ENCODE measurements around the gene ANKRD36.
A peak's percentile ranks its signal among the peaks of the same experiment; 100 is the strongest.
"Not testable (repeated sequence)": the region's sequence is repeated elsewhere in the genome, so short reads cannot be mapped to it uniquely, and the experiment has no call there.

ANKRD36 gene

DNA sequence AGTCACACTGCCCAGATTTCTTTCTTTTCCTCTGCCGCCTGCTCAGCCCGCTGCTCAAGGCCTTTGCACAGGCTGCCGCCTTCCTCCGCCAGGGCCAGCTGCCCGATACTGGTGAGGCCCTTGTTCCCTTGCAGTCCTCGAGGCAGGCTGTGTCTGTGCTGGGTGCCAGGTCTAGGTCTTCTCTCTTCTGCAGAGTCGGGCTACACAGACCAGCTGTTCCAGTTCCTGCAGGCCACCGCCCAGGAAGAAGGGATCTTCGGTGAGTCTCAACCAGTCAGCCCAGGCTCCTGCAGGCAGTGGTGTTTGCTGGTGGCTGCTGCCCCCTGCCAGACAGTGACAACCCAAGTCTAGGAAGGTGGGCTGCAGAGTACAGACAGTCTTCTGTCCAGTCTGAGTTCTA, 30.7 kb upstream of the ANKRD36 start:
- 56% methylated on average over 4 of the region's 9 CpGs for WGBS

DNA sequence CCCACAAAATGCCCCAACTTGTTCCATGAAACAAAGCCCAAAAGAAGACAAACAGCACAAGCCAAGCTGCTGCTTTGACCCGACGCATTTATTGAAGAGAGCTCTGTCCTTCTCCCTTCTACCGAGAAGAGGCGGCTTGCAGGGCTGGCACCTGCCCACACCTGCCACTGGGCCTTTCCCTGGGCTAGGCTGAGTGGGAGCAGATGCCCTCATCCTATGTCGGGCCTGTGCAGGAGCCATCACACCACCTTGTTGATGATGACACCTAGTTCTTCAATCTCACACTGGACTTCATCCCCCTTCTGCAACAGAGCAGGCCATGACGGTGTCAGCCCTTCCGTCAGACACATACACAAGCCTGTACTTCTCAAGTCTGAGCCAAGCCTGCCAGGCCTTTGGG, 29.4 kb upstream of the ANKRD36 start:
- H4K91ac ChIP-seq (ENCODE audit: low read length); H3K79me1 ChIP-seq (replicated peaks; ENCODE audit: low read length, poor library complexity, severe bottlenecking); H2AK5ac ChIP-seq (ENCODE audit: low read length, severe bottlenecking); H3K36me3 ChIP-seq (ENCODE audit: control insufficient read depth in 1 of 2, insufficient read depth in 2 of 2, low read depth in 1 of 2, low read length in 2 of 2); H3K23ac ChIP-seq (ENCODE audit: low read length in 2 of 2); H4K8ac ChIP-seq (ENCODE audit: low read length); H3K9ac ChIP-seq (ENCODE audit: low read length); H2BK15ac ChIP-seq (ENCODE audit: low read depth, poor library complexity, severe bottlenecking); H2BK5ac ChIP-seq (ENCODE audit: low read depth, low read length, poor library complexity, severe bottlenecking); H3K18ac ChIP-seq (ENCODE audit: low read depth in 1 of 2, low read length in 2 of 2); H3K4me1 ChIP-seq (ENCODE audit: control insufficient read depth, insufficient read depth, low read depth, low read length); H3K27me3 ChIP-seq (ENCODE audit: control insufficient read depth in 1 of 2, insufficient read depth in 1 of 2, low read length in 2 of 2); H3K9me3 ChIP-seq (ENCODE audit: control insufficient read depth, low read length); H2BK12ac ChIP-seq (ENCODE audit: low read length in 2 of 2); DNase-seq; H3K27ac ChIP-seq (ENCODE audit: low read length, poor library complexity, severe bottlenecking); H3K4me2 ChIP-seq (ENCODE audit: low read length, poor library complexity, severe bottlenecking); H2AFZ ChIP-seq (ENCODE audit: low read depth, low read length); H3K4me3 ChIP-seq (ENCODE audit: insufficient read depth in 1 of 2, low read depth in 1 of 2, low read length in 2 of 2); H3K14ac ChIP-seq (ENCODE audit: low read length in 2 of 2); H3K4ac ChIP-seq (ENCODE audit: low read depth in 1 of 2, low read length in 2 of 2); H2BK120ac ChIP-seq (ENCODE audit: low read depth, low read length): not testable (repeated sequence)
- 94% methylated on average over 7 of the region's 7 CpGs for WGBS

More for the DNA sequence above, 30.7 kb upstream of the ANKRD36 start:
- H3K4me2 ChIP-seq (ENCODE audit: low read length, poor library complexity, severe bottlenecking); H3K79me1 ChIP-seq (replicated peaks; ENCODE audit: low read length, poor library complexity, severe bottlenecking); H3K18ac ChIP-seq (ENCODE audit: low read depth in 1 of 2, low read length in 2 of 2); H3K23ac ChIP-seq (ENCODE audit: low read length in 2 of 2); H3K27ac ChIP-seq (ENCODE audit: low read length, poor library complexity, severe bottlenecking); H2BK120ac ChIP-seq (ENCODE audit: low read depth, low read length); H3K4me3 ChIP-seq (ENCODE audit: insufficient read depth in 1 of 2, low read depth in 1 of 2, low read length in 2 of 2); H2BK12ac ChIP-seq (ENCODE audit: low read length in 2 of 2); DNase-seq; H3K9me3 ChIP-seq (ENCODE audit: control insufficient read depth, low read length); H2AFZ ChIP-seq (ENCODE audit: low read depth, low read length); H3K36me3 ChIP-seq (ENCODE audit: control insufficient read depth in 1 of 2, insufficient read depth in 2 of 2, low read depth in 1 of 2, low read length in 2 of 2); H2BK5ac ChIP-seq (ENCODE audit: low read depth, low read length, poor library complexity, severe bottlenecking); H3K9ac ChIP-seq (ENCODE audit: low read length); H2BK15ac ChIP-seq (ENCODE audit: low read depth, poor library complexity, severe bottlenecking); H3K4ac ChIP-seq (ENCODE audit: low read depth in 1 of 2, low read length in 2 of 2); H3K27me3 ChIP-seq (ENCODE audit: control insufficient read depth in 1 of 2, insufficient read depth in 1 of 2, low read length in 2 of 2); H3K4me1 ChIP-seq (ENCODE audit: control insufficient read depth, insufficient read depth, low read depth, low read length); H2AK5ac ChIP-seq (ENCODE audit: low read length, severe bottlenecking); H4K8ac ChIP-seq (ENCODE audit: low read length); H4K91ac ChIP-seq (ENCODE audit: low read length): not testable (repeated sequence)
- H3K14ac ChIP-seq (ENCODE audit: low read length in 2 of 2): peak overlapping the region in 1 of 2 experiments; percentile 65

DNA sequence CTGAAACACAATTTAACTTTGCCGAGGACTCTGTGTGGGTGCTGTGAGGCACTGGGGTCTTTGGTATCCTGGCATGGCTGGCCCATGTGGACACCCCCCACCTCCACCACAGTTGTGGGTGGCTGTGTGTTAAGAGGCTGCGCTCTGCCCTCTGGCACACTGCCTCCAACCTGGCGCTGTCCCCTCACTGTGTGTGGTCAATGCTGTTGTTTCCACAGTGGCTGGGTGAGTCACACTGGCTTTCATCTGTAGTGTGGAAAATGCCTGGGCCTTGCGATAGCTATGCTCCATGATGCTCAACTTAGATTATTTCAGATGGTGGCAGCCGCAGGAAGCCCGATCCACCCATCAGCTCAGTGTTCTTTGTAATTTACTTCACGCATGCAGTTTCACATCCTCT, 27.9 kb upstream of the ANKRD36 start:
- not testable (repeated sequence) for H3K14ac ChIP-seq (ENCODE audit: low read length in 2 of 2); H2BK15ac ChIP-seq (ENCODE audit: low read depth, poor library complexity, severe bottlenecking); H3K18ac ChIP-seq (ENCODE audit: low read depth in 1 of 2, low read length in 2 of 2); H4K8ac ChIP-seq (ENCODE audit: low read length); H3K27ac ChIP-seq (ENCODE audit: low read length, poor library complexity, severe bottlenecking); H3K4me3 ChIP-seq (ENCODE audit: insufficient read depth in 1 of 2, low read depth in 1 of 2, low read length in 2 of 2); H3K4me1 ChIP-seq (ENCODE audit: control insufficient read depth, insufficient read depth, low read depth, low read length); H3K79me1 ChIP-seq (replicated peaks; ENCODE audit: low read length, poor library complexity, severe bottlenecking); H3K4ac ChIP-seq (ENCODE audit: low read depth in 1 of 2, low read length in 2 of 2); H2BK120ac ChIP-seq (ENCODE audit: low read depth, low read length); H4K91ac ChIP-seq (ENCODE audit: low read length); H2AFZ ChIP-seq (ENCODE audit: low read depth, low read length); H3K27me3 ChIP-seq (ENCODE audit: control insufficient read depth in 1 of 2, insufficient read depth in 1 of 2, low read length in 2 of 2); H3K9ac ChIP-seq (ENCODE audit: low read length); H2BK12ac ChIP-seq (ENCODE audit: low read length in 2 of 2); H3K4me2 ChIP-seq (ENCODE audit: low read length, poor library complexity, severe bottlenecking); H3K36me3 ChIP-seq (ENCODE audit: control insufficient read depth in 1 of 2, insufficient read depth in 2 of 2, low read depth in 1 of 2, low read length in 2 of 2); H2AK5ac ChIP-seq (ENCODE audit: low read length, severe bottlenecking); H3K9me3 ChIP-seq (ENCODE audit: control insufficient read depth, low read length); DNase-seq; H2BK5ac ChIP-seq (ENCODE audit: low read depth, low read length, poor library complexity, severe bottlenecking); H3K23ac ChIP-seq (ENCODE audit: low read length in 2 of 2)
- 100% methylated on average over 1 of the region's 7 CpGs for WGBS

DNA sequence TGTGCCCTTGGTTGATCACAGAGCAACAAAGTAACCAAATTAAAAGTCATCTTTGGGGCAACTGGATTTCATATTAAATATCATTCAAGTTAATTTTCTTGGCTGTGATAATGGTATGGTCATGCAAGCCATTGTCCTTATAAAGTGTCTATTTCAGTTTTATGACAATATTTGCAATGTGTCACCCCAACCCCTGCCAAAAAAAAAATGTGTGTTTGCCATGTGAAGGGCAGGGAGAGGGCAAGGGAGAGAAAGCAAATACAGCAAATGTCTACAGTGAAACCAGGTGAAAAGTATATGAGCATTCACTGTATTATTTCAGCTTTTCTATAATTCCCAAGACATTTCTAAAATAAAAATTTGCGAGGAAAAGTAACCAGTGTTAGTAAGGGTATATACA, 24.2 kb upstream of the ANKRD36 start:
- H2AK5ac ChIP-seq (ENCODE audit: low read length, severe bottlenecking); H3K18ac ChIP-seq (ENCODE audit: low read depth in 1 of 2, low read length in 2 of 2); H3K36me3 ChIP-seq (ENCODE audit: control insufficient read depth in 1 of 2, insufficient read depth in 2 of 2, low read depth in 1 of 2, low read length in 2 of 2); DNase-seq; H3K23ac ChIP-seq (ENCODE audit: low read length in 2 of 2); H4K8ac ChIP-seq (ENCODE audit: low read length); H2BK12ac ChIP-seq (ENCODE audit: low read length in 2 of 2); H2BK120ac ChIP-seq (ENCODE audit: low read depth, low read length); H3K9ac ChIP-seq (ENCODE audit: low read length); H4K91ac ChIP-seq (ENCODE audit: low read length); H3K4me1 ChIP-seq (ENCODE audit: control insufficient read depth, insufficient read depth, low read depth, low read length); H2BK5ac ChIP-seq (ENCODE audit: low read depth, low read length, poor library complexity, severe bottlenecking); H3K4me2 ChIP-seq (ENCODE audit: low read length, poor library complexity, severe bottlenecking); H3K9me3 ChIP-seq (ENCODE audit: control insufficient read depth, low read length); H2BK15ac ChIP-seq (ENCODE audit: low read depth, poor library complexity, severe bottlenecking); H3K14ac ChIP-seq (ENCODE audit: low read length in 2 of 2); H3K4me3 ChIP-seq (ENCODE audit: insufficient read depth in 1 of 2, low read depth in 1 of 2, low read length in 2 of 2); H3K27me3 ChIP-seq (ENCODE audit: control insufficient read depth in 1 of 2, insufficient read depth in 1 of 2, low read length in 2 of 2); H3K79me1 ChIP-seq (replicated peaks; ENCODE audit: low read length, poor library complexity, severe bottlenecking); H3K27ac ChIP-seq (ENCODE audit: low read length, poor library complexity, severe bottlenecking); H3K4ac ChIP-seq (ENCODE audit: low read depth in 1 of 2, low read length in 2 of 2); H2AFZ ChIP-seq (ENCODE audit: low read depth, low read length): not testable (repeated sequence)
- WGBS: no CpG with 5 or more reads among the region's 1 CpG
